Stimulated activated naive CD8-positive, alpha-beta T cell treated with anti-CD3 and anti-CD28 coated beads, Interleukin-15, amount 100 ng/mL, for 72 hours (primary cell): ENCODE data around the gene SLC44A1.

ENCODE experiments used
- ATAC-seq: fragments of 150-1000 bp; cut with Tn5 transposase; 2 replicates; pipeline ENCODE4 v1.10.0; 2021; ENCODE audit warnings: mild to moderate bottlenecking, moderate library complexity
- DNase-seq, 2 donors: peaks; one replicate each; pipeline ENCODE4 v3.0.0; 2021 to 2022
- H3K27ac Mint-ChIP-seq, 2 donors: one replicate each; pipeline ENCODE4 v1.8.0; 2022; ENCODE audit warnings: mild to moderate bottlenecking in 2 of 2, mixed read lengths in 2 of 2, moderate library complexity in 2 of 2
- H3K27me3 Mint-ChIP-seq: one replicate; pipeline ENCODE4 v1.8.0; 2022; ENCODE audit warnings: mixed read lengths
- H3K4me1 Mint-ChIP-seq: one replicate; pipeline ENCODE4 v1.8.0; 2022; ENCODE audit warnings: mild to moderate bottlenecking, mixed read lengths
- H3K4me3 Mint-ChIP-seq, 2 donors: one replicate each; pipeline ENCODE4 v1.8.0; 2022; ENCODE audit warnings: mild to moderate bottlenecking in 2 of 2, mixed read lengths in 2 of 2, moderate library complexity in 1 of 2
- H3K9me3 Mint-ChIP-seq, 2 donors: one replicate each; pipeline ENCODE4 v1.8.0; 2022; ENCODE audit warnings: mixed read lengths in 2 of 2

SLC44A1 gene

DNA sequence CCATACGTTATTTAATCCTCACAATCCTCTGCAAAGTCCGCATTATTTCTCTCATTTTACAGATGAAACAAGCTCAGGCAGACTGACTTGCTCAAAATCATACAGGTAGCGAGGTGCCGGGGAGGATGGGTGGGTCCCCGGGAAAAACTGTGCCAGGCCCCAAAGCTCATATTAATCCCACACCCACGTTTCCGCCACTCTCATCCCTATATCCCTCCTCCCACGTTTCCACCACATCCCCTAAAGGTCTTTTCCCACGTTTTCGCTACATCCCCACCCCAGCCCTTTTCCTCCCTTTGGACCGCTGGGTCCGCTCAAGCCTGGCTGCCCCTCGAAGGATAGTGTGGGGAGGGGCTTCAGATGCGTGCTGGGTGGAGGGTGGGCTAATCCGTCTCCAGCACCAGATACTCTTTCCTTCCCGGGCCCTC lies 202.9 kb downstream of the SLC44A1 start:
- peak overlapping the region; percentile 65 to 85 for H3K27ac Mint-ChIP-seq
- no peaks in the 10 kb centered on the region for H3K9me3 Mint-ChIP-seq

DNA sequence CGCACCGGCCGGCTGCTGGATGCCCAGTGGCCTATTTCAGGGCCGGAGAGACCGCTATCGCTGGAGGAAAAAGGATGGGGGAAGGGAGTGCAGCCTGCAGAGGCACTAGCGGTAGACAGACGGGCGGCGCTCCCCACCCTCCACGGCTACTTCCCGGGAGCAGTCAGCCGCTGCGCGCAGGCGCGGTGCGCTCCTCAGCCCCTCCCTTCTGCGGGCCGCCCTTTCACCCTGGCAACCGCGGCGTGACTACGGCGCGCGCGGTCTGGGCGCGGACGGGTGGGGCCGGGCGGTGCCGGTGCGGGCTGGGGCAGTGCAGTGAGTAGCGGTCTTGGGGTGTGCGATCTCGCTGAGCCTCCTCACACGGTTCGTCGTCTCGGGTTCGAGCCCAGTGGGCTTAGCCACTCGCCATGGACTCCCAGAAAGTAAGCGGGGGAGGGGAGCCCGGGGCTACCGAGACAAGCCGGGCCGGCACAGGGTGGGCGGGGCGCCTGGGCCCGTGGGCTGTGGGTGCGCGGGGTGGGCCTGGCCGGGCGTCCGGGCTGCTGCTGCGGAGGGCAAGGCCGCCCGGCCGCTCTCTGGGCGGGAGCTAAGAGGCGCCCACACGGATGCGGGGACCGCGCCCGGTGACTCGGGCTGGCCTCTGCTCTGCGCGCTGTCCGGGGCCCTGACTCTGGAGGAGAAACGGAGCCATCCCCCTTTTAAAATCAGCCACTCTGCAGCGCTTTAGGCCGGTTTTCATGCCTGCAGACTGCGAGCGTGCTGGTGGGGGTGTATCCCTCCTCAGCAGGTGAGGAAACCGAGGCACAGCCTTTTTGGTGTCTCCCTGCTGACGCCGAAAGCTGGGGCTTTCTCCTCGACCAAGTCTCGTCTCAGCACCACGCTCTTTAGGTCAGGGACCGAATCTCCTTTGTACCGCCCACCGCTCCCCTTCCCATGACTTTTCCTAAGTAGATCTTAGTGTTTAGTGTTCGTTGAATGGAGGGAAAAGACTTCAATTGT lies 203.7 kb downstream of the SLC44A1 start, which contains the start of gene FSD1L:
Gene FSD1L (plus strand): TSS at position 221 of the 999 bp plus-strand sequence. CDS start 187 bp downstream, at position 408.
- DNase-seq (peak; percentile 78 to 87), ATAC-seq (peak; percentile 95)
- Mint-ChIP-seq H3K4me1 (peaks cover 12% of the 10 kb centered on the region), H3K27me3 (no peaks in the 10 kb centered on the region), H3K4me3 (peak within 1 kb of the TSS; percentile 74 to 91), H3K9me3 (no peaks in the 10 kb centered on the region), H3K27ac (peak within 1 kb of the TSS; percentile 65 to 85)

More for the DNA sequence above, 202.9 kb downstream of the SLC44A1 start:
- ATAC-seq (no peak), DNase-seq (no peak)
- H3K4me3 Mint-ChIP-seq: peak overlapping the region; percentile 74 to 91
- H3K27me3 Mint-ChIP-seq: no peaks in the 10 kb centered on the region
- peaks cover 12% of the 10 kb centered on the region for H3K4me1 Mint-ChIP-seq

DNA sequence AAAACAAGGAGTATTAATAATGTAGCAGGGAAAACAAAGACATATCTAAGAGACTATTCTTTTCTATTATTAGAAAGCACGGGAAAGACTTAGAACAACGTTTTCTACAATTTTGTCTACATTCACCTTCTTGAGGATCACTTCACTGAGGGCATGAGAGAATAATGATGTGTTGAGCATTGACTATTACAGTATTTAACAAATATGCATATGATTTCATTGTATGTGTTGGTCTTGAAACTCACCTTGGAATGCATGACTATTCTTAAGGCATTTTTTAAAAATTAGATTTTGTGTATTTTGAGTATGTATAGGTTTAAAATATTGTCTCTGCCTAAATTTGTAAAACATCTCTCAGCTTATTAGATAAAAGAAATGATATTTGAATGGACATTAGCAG lies 204.6 kb downstream of the SLC44A1 start:
- DNase-seq: no peak
- ATAC-seq: no peak
- Mint-ChIP-seq H3K4me3 (peak overlapping the region in 1 of 2 donors; percentile 12), H3K4me1 (peaks cover 12% of the 10 kb centered on the region), H3K27ac (no peak overlapping the region), H3K9me3 (no peaks in the 10 kb centered on the region), H3K27me3 (no peaks in the 10 kb centered on the region)

DNA sequence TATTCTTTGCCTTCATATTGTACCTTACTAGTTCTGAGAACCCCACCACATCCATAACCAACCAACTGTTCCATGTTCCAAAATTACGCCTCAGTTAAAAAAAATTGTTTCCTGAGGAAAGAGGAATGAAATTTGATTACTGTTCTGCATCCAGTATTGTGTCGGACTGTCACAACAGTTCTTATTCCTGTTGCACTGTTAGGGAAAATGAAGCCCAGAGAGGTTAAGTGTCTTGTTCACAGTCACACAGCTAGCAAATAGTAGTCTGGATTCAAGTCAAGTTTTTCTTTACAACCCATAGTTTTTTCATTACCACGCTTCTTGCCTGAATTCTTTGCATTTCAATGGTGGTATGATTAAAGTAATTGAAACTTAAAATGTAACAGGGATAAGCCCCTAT lies 207.7 kb downstream of the SLC44A1 start:
- no peaks in the 10 kb centered on the region for H3K27me3 Mint-ChIP-seq
- ATAC-seq (no peak), DNase-seq (no peak)
- H3K4me3 Mint-ChIP-seq: no peak overlapping the region
- no peak overlapping the region for H3K27ac Mint-ChIP-seq
- peaks cover 12% of the 10 kb centered on the region for H3K4me1 Mint-ChIP-seq
- H3K9me3 Mint-ChIP-seq: no peaks in the 10 kb centered on the region

DNA sequence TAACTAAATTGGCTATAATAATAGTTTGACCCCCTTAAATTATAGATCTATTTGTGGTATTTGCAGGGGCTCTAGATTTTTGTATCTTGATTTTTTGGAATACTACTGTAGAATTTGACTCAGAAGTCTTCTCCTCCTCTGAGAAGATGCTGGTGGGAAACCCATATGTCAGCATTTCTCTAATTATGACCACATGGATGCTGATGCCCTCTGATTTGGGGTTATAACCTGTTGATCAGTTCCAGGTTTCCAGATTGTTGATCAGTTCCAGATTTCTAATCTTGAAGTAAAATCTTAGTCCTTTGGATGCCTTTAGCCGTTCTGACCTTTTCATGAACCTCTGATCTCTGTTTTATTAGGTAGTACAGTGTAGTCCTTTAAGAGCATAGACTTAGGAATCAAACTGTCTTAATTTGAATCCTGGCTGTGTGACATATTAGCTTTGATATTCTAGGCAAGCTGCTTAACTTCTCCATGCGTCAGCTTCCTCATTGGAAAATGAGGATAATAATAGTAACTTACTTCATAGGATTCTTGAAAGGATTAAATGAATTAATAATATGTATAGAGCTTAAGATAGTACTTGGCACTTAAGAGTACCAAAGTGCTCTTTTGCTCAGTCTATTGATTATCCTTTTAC lies 211.5 kb downstream of the SLC44A1 start:
- no peaks in the 10 kb centered on the region for H3K4me1 Mint-ChIP-seq
- ATAC-seq: no peak
- H3K9me3 Mint-ChIP-seq: peaks cover 5 to 12% of the 10 kb centered on the region in 2 donors
- H3K27ac Mint-ChIP-seq: no peak overlapping the region
- no peak for DNase-seq
- H3K27me3 Mint-ChIP-seq: no peaks in the 10 kb centered on the region
- no peak overlapping the region for H3K4me3 Mint-ChIP-seq

DNA sequence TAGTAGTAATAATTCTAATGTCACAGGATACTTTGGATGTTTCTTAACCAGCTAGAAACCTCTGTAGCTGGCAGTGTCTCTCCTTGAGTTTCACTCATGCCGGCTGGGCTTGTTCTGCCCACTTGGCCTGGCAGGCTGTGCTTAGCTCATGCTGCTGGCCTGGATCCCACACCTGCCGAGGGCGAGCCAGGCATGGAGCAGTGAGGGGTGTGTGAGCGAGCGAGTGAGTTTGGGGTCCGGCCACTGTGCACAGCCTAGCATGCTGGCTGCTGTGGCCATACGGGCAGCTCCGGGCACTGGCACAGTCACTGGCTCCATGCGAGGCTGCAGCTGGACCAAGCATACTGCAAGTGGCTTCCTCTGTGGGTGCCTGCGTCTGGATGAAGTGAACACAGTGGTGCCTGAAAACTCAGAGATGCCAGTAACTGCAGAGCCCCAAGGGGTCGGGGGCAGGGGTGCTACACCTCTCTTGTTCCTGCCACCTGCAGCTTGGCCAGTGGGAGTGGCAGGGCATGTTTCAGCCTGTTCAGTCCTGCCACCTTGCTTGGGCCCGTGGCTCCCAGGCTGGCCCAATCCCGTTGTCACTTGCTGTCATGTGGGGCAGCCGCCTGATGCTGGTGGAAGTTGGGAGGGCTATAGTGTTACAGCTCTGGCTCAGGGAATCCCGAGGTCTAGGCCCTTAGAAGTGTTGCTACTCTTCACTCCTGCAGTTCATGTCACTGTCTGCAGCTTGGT lies 213.3 kb downstream of the SLC44A1 start:
- H3K27me3 Mint-ChIP-seq: no peaks in the 10 kb centered on the region
- ATAC-seq (no peak), DNase-seq (no peak)
- no peaks in the 10 kb centered on the region for H3K4me1 Mint-ChIP-seq
- H3K9me3 Mint-ChIP-seq: peaks cover 5 to 12% of the 10 kb centered on the region in 2 donors
- no peak overlapping the region for H3K4me3 Mint-ChIP-seq
- no peak overlapping the region for H3K27ac Mint-ChIP-seq

DNA sequence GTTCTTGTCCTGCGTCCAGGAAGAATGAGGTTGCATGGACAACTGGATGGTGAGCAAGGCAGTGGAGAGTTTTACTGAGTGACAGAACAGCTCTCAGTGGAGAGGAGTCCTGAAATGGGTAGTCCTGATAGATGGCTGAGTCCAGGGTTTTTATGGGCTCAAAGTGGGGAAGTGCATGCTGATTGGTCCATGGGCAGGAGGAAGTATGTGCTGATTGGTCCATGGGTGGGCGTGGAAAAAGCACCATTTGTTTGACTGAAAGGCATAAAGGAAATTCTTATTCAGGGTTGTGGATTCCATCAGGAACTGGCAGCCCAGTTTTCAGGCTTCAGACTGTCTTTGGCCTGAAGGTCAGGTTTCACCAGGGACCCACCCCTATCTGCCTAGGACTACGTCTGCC lies 214.0 kb downstream of the SLC44A1 start:
- H3K27me3 Mint-ChIP-seq: no peaks in the 10 kb centered on the region
- H3K27ac Mint-ChIP-seq: no peak overlapping the region
- no peak overlapping the region for H3K4me3 Mint-ChIP-seq
- DNase-seq (no peak), ATAC-seq (no peak)
- no peaks in the 10 kb centered on the region for H3K4me1 Mint-ChIP-seq
- H3K9me3 Mint-ChIP-seq: peaks cover 5 to 12% of the 10 kb centered on the region in 2 donors

DNA sequence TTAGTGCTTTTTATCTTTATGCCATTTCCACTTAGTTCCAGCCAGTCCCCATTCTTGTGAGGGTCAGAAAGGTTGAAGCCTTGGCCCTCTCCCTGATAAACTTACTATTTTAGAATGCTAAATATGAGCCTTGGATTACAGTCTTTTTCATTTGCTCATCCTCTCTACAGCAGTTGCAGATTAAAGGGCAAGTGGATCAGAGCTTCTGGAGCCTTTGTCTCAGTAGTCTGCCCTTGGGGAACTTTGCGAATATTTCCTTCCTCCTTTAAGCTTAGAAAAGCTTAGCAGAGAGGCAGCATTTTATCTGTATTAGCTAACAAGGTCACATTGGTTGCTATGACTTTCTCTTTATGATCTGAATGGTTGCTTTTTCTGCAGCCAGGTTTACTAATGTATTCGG lies 214.9 kb downstream of the SLC44A1 start:
- Mint-ChIP-seq H3K4me3 (no peak overlapping the region), H3K27me3 (no peaks in the 10 kb centered on the region), H3K4me1 (no peaks in the 10 kb centered on the region), H3K27ac (no peak overlapping the region), H3K9me3 (peaks cover 5 to 12% of the 10 kb centered on the region in 2 donors)
- DNase-seq: no peak
- ATAC-seq: no peak

DNA sequence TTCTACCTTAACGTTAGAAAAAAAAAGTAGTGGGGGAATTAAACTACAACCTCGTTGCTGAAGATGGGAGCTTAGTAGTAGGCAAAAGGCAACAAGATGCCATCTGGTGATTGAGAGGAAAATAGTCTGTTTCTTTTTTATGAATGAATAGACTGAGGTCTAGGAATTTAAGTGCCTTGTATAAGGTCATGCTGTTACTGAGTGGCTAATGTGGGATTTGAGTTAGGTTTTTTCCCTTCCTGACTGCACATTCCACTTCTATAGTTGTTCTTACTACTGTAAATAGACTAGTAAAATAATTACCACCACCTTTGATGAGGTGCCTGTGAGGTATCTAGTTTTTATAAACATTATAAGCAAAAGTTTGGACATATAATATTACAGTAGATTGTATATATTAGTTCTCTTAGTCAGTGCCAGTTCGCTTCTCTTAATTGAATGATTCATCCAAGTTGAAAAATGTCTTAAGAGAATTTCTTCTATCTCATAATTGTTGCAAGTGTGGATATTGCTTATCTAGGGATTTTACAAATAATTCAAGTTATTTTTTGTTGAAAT lies 222.5 kb downstream of the SLC44A1 start:
- Mint-ChIP-seq H3K9me3 (no peaks in the 10 kb centered on the region), H3K27me3 (no peaks in the 10 kb centered on the region), H3K27ac (no peak overlapping the region), H3K4me1 (no peaks in the 10 kb centered on the region), H3K4me3 (no peak overlapping the region)
- DNase-seq (no peak), ATAC-seq (no peak)

DNA sequence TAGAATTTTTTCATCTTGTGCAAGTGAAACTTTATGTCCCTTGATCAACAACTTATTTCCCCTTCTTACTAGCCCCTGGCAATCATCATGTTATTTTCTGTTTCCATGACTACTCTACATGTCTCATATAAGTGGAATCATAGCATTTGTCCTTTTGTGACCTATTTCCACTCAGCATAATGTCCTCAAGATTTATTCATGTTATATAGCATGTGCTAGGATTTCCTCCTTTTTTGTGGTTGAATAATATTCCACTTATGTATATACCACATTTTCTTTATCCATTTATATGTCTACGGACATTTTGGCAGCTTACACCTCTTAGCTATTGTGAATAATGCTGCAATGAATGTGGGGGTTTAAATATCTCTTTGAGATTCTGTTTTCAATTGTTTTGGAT lies 224.4 kb downstream of the SLC44A1 start:
- no peaks in the 10 kb centered on the region for H3K9me3 Mint-ChIP-seq
- H3K4me1 Mint-ChIP-seq: no peaks in the 10 kb centered on the region
- ATAC-seq: no peak
- H3K4me3 Mint-ChIP-seq: no peak overlapping the region
- no peak overlapping the region for H3K27ac Mint-ChIP-seq
- DNase-seq: no peak
- no peaks in the 10 kb centered on the region for H3K27me3 Mint-ChIP-seq

DNA sequence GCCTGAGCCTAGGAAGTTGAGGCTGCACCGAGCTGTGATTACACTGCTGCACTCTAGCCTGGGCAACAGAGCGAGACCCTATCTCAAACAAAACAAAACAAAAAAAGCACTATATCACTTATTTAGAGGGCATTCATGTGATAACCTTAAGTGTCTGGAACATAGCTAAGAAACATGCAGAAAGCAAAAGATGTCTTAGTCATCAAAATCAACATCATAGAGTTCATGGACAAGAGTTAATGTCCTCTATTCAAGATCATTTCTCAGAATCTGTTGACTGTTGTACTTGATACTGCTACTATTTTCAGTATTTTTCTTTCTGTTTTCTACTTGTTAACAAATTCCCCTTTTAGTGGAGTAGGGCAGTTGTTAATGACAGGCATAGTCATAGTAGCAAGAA lies 228.8 kb downstream of the SLC44A1 start:
- H3K9me3 Mint-ChIP-seq: no peaks in the 10 kb centered on the region
- H3K4me3 Mint-ChIP-seq: no peak overlapping the region
- no peaks in the 10 kb centered on the region for H3K27me3 Mint-ChIP-seq
- ATAC-seq (no peak), DNase-seq (no peak)
- H3K4me1 Mint-ChIP-seq: no peaks in the 10 kb centered on the region
- no peak overlapping the region for H3K27ac Mint-ChIP-seq

DNA sequence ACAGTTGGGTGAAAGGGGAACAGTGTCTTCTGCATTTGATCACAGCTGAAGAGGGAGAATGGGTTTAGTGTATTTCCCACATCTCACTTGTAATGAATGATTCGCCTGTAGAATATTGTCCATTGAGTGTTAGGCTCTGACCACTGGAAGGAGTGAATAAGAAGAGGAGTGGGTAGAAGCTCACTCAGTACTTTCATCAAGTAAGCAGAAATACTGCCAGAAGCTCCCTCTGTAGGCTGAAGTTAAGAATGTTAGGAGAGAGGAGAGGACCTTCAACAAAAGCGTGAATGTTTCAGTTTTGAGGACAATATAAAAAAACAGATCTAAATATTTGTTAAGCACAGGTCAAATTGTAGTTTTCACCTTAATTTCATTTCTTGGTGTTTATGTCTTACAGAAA lies 230.9 kb downstream of the SLC44A1 start:
- Mint-ChIP-seq H3K4me3 (no peak overlapping the region), H3K9me3 (no peaks in the 10 kb centered on the region), H3K27ac (no peak overlapping the region), H3K27me3 (no peaks in the 10 kb centered on the region), H3K4me1 (no peaks in the 10 kb centered on the region)
- ATAC-seq (no peak), DNase-seq (no peak)

DNA sequence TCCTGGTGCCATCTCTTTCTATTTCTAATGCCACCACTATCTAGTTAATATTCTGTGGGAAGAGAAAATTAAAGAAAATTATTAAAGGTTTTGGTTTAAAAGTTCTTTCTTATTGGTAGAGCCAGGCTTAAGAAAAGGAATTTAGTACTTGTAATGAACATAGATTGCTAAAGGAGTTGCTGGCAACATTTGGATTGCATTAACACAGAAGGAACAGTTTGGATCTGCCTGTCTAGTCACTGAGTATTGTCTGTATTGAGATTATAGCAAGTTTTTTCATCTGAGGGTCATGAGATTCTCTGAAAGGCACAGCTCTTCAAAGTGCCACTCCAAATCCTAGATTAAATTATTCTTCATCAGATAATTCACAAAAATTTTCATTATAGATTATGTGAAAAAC lies 235.4 kb downstream of the SLC44A1 start:
- H3K4me1 Mint-ChIP-seq: no peaks in the 10 kb centered on the region
- H3K27ac Mint-ChIP-seq: no peak overlapping the region
- ATAC-seq: no peak
- H3K4me3 Mint-ChIP-seq: no peak overlapping the region
- H3K9me3 Mint-ChIP-seq: no peaks in the 10 kb centered on the region
- no peak for DNase-seq
- H3K27me3 Mint-ChIP-seq: no peaks in the 10 kb centered on the region

DNA sequence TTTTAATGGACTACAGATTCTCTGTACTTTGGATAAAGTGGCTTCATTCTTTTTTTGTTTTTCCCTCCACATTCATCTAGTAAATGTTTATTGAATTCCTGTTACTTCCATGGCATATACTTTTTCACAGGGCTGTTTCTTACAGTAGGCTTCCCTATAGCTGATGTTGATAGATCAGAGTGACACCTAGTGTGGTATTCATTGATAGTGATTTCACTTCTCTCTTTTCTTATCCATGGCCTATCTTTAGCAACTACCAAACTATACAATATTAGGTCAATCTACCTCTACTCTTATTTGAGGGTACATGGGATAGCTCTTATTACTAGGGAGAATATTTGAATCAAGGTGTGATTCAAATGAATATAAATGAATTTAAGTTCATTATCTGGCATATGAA lies 239.2 kb downstream of the SLC44A1 start:
- H3K4me1 Mint-ChIP-seq: no peaks in the 10 kb centered on the region
- ATAC-seq: no peak
- DNase-seq: no peak
- H3K9me3 Mint-ChIP-seq: no peaks in the 10 kb centered on the region
- H3K4me3 Mint-ChIP-seq: no peak overlapping the region
- H3K27ac Mint-ChIP-seq: no peak overlapping the region
- no peaks in the 10 kb centered on the region for H3K27me3 Mint-ChIP-seq

DNA sequence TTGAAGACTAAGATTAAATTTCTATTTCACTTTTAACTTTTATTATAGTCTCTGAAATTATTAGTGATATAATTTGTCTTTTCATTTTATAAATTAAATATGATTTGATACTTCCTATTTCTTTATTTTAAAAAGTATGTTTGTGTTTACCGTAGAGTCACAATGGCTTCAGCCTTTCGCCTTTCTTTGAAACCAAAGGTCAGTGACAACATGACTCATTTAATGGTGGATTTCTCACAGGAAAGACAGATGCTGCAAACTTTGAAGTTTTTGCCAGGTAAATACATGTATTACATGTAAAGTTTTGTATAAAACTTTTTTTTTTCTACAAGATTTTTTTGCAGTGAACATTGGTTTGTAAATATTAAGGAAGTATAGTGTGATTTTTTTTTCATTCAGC lies 239.8 kb downstream of the SLC44A1 start:
- H3K27me3 Mint-ChIP-seq: no peaks in the 10 kb centered on the region
- H3K27ac Mint-ChIP-seq: no peak overlapping the region
- no peaks in the 10 kb centered on the region for H3K4me1 Mint-ChIP-seq
- no peak overlapping the region for H3K4me3 Mint-ChIP-seq
- no peaks in the 10 kb centered on the region for H3K9me3 Mint-ChIP-seq
- ATAC-seq (no peak), DNase-seq (no peak)
